Central memory CD8-positive, alpha-beta T cell (primary cell): ENCODE measurements around the gene PRX.
"Not testable (repeated sequence)": the region's sequence is repeated elsewhere in the genome, so short reads cannot be mapped to it uniquely, and the experiment has no call there.

Experiments
- ATAC-seq: fragments of 150-1000 bp; cut with Tn5 transposase; replicated peaks from 2 replicates; pipeline ENCODE4 v1.10.0; 2022; ENCODE audit warnings: mild to moderate bottlenecking, moderate FRiP score, moderate number of reproducible peaks; ENCODE audit not compliant: poor library complexity, severe bottlenecking; ENCODE audit errors: extremely low read depth
- DNase-seq, 2 donors: peaks; one replicate each; pipeline ENCODE4 v3.0.0; 2021; ENCODE audit warnings: low spot score in 2 of 2
- H3K27ac Mint-ChIP-seq: one replicate; pipeline ENCODE4 v1.8.0; 2022; ENCODE audit warnings: low read depth, mild to moderate bottlenecking, moderate library complexity, mixed read lengths
- H3K27me3 Mint-ChIP-seq: one replicate; pipeline ENCODE4 v1.8.0; 2022; ENCODE audit warnings: mixed read lengths
- H3K36me3 Mint-ChIP-seq: one replicate; pipeline ENCODE4 v1.8.0; 2022; ENCODE audit warnings: mild to moderate bottlenecking, moderate library complexity, mixed read lengths; ENCODE audit not compliant: insufficient read depth
- H3K4me1 Mint-ChIP-seq: one replicate; pipeline ENCODE4 v1.8.0; 2022; ENCODE audit warnings: mixed read lengths
- H3K4me3 Mint-ChIP-seq: one replicate; pipeline ENCODE4 v1.8.0; 2022; ENCODE audit warnings: mild to moderate bottlenecking, moderate library complexity, mixed read lengths
- H3K9me3 Mint-ChIP-seq: one replicate; pipeline ENCODE4 v1.8.0; 2022; ENCODE audit warnings: mixed read lengths

Gene PRX

GRCh38 chr19:40444825-40445312 is 31.7 kb upstream of the PRX start:
- no peak for DNase-seq
- Mint-ChIP-seq H3K36me3 (peaks cover 28% of the 10 kb centered on the region), H3K9me3 (no peaks in the 10 kb centered on the region), H3K4me3 (peak overlapping the region; percentile 99), H3K27ac (peak overlapping the region; percentile 98), H3K27me3 (no peaks in the 10 kb centered on the region), H3K4me1 (peaks cover 28% of the 10 kb centered on the region)
- ATAC-seq = no peak

GRCh38 chr19:40444000-40444824 is 31.0 kb upstream of the PRX start, which contains the start of gene SERTAD3:
SERTAD3 (minus strand) TSS chr19:40444335; CDS start chr19:40442080, 2,255 bp downstream.
- Mint-ChIP-seq H3K27ac (peak within 1 kb of the TSS; percentile 98), H3K4me1 (peaks cover 28% of the 10 kb centered on the region), H3K4me3 (peak within 1 kb of the TSS; percentile 99), H3K9me3 (no peaks in the 10 kb centered on the region), H3K36me3 (peaks cover 27% of the 10 kb centered on the region), H3K27me3 (no peaks in the 10 kb centered on the region)
- DNase-seq (peak; percentile 95 to 96), ATAC-seq (peak; percentile 69)

GRCh38 chr19:40443131-40443999 is 30.2 kb upstream of the PRX start:
- Mint-ChIP-seq H3K27me3 (no peaks in the 10 kb centered on the region), H3K4me3 (peak overlapping the region; percentile 99), H3K9me3 (no peaks in the 10 kb centered on the region), H3K27ac (peak overlapping the region; percentile 98), H3K36me3 (peaks cover 27% of the 10 kb centered on the region), H3K4me1 (peaks cover 29% of the 10 kb centered on the region)
- DNase-seq (peak; percentile 94 to 99), ATAC-seq (peak; percentile 78)

- ATAC-seq (no peak), DNase-seq (no peak)
- Mint-ChIP-seq H3K27me3 (no peaks in the 10 kb centered on the region), H3K27ac (peak overlapping the region; percentile 98), H3K4me3 (peak overlapping the region; percentile 99), H3K9me3 (no peaks in the 10 kb centered on the region), H3K36me3 (peaks cover 27% of the 10 kb centered on the region), H3K4me1 (peaks cover 33% of the 10 kb centered on the region)
Measured at GRCh38 chr19:40442328-40443130, 29.4 kb upstream of the PRX start.

GRCh38 chr19:40441719-40442253 is 28.6 kb upstream of the PRX start:
- H3K36me3 Mint-ChIP-seq = peaks cover 27% of the 10 kb centered on the region
- DNase-seq (no peak), ATAC-seq (no peak)
- peaks cover 33% of the 10 kb centered on the region for H3K4me1 Mint-ChIP-seq
- peak overlapping the region; percentile 99 for H3K4me3 Mint-ChIP-seq
- no peaks in the 10 kb centered on the region for H3K27me3 Mint-ChIP-seq
- no peaks in the 10 kb centered on the region for H3K9me3 Mint-ChIP-seq
- H3K27ac Mint-ChIP-seq = no peak overlapping the region

GRCh38 chr19:40438284-40438683 is 25.1 kb upstream of the PRX start:
- H3K4me1 Mint-ChIP-seq = peaks cover 23% of the 10 kb centered on the region
- no peak for ATAC-seq
- peaks cover 5% of the 10 kb centered on the region for H3K27me3 Mint-ChIP-seq
- no peak for DNase-seq
- no peak overlapping the region for H3K27ac Mint-ChIP-seq
- H3K9me3 Mint-ChIP-seq = no peaks in the 10 kb centered on the region
- peaks cover 15% of the 10 kb centered on the region for H3K36me3 Mint-ChIP-seq
- H3K4me3 Mint-ChIP-seq = no peak overlapping the region

- H3K9me3 Mint-ChIP-seq = no peaks in the 10 kb centered on the region
- H3K27me3 Mint-ChIP-seq = peaks cover 9% of the 10 kb centered on the region
- DNase-seq (peak in 1 of 2 donors; percentile 14), ATAC-seq (peak; percentile 73)
- peak overlapping the region; percentile 91 for H3K4me3 Mint-ChIP-seq
- H3K36me3 Mint-ChIP-seq = peaks cover 4% of the 10 kb centered on the region
- peaks cover 14% of the 10 kb centered on the region for H3K4me1 Mint-ChIP-seq
- H3K27ac Mint-ChIP-seq = peak overlapping the region; percentile 96
Measured at GRCh38 chr19:40433391-40434216, 20.4 kb upstream of the PRX start.

- peak overlapping the region; percentile 96 for H3K27ac Mint-ChIP-seq
Measured at GRCh38 chr19:40432760-40433159, 19.6 kb upstream of the PRX start.

GRCh38 chr19:40431698-40432097 is 18.5 kb upstream of the PRX start:
- Mint-ChIP-seq H3K27ac (no peak overlapping the region), H3K36me3 (peaks cover 4% of the 10 kb centered on the region), H3K27me3 (peaks cover 9% of the 10 kb centered on the region), H3K4me1 (peaks cover 9% of the 10 kb centered on the region), H3K9me3 (no peaks in the 10 kb centered on the region), H3K4me3 (peak overlapping the region; percentile 23)
- ATAC-seq (no peak), DNase-seq (no peak)

More at GRCh38 chr19:40432760-40433159, 19.6 kb upstream of the PRX start:
- H3K4me1 Mint-ChIP-seq, H3K27me3 Mint-ChIP-seq, H3K36me3 Mint-ChIP-seq, H3K9me3 Mint-ChIP-seq, DNase-seq, ATAC-seq: not testable (repeated sequence)
- H3K4me3 Mint-ChIP-seq = peak overlapping the region; percentile 91

- not testable (repeated sequence) for H3K27ac Mint-ChIP-seq, H3K4me3 Mint-ChIP-seq, H3K27me3 Mint-ChIP-seq, H3K4me1 Mint-ChIP-seq, H3K9me3 Mint-ChIP-seq, H3K36me3 Mint-ChIP-seq, DNase-seq, ATAC-seq
Measured at GRCh38 chr19:40430242-40430641, 17.1 kb upstream of the PRX start.

GRCh38 chr19:40428197-40428596 is 15.0 kb upstream of the PRX start:
- Mint-ChIP-seq H3K4me1 (peaks cover 13% of the 10 kb centered on the region), H3K36me3 (peaks cover 12% of the 10 kb centered on the region)
- H3K4me3 Mint-ChIP-seq, H3K27me3 Mint-ChIP-seq, DNase-seq, H3K27ac Mint-ChIP-seq, ATAC-seq, H3K9me3 Mint-ChIP-seq: not testable (repeated sequence)
